ENCODE data around the gene SH3GL3.

The SH3GL3 gene

GRCh38 chr15:83462026-83462425 is 14.9 kb downstream of the SH3GL3 start:
- no peak for DNase-seq (ENCODE audit: low read depth)

DNA sequence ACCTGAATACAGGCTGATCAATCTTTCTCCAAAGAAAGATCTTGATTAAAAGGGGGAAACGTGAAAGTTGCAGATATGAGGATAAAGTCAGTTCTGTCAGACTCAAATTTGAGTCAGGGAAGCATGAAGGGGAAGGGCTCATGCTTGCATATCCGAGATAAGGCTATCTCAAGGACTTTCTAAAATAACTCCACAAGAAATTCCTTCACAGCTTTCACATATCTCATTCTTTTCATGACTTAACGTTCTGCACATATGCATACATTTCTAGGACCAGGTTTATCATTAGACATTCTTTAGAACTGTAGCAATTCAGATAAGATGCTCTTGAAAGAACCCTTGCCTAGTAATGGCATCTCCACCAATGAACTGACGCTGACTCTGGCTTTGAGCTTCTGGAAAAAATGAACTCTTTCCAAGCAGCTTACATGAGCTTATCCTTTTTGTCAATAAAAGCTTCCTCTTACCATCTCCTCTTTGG is 15.9 kb downstream of the SH3GL3 start:
- peak; percentile 78 for DNase-seq (ENCODE audit: low read depth)

GRCh38 chr15:83470887-83471286 is 23.7 kb downstream of the SH3GL3 start:
- no peak for DNase-seq (ENCODE audit: low read depth)

DNA sequence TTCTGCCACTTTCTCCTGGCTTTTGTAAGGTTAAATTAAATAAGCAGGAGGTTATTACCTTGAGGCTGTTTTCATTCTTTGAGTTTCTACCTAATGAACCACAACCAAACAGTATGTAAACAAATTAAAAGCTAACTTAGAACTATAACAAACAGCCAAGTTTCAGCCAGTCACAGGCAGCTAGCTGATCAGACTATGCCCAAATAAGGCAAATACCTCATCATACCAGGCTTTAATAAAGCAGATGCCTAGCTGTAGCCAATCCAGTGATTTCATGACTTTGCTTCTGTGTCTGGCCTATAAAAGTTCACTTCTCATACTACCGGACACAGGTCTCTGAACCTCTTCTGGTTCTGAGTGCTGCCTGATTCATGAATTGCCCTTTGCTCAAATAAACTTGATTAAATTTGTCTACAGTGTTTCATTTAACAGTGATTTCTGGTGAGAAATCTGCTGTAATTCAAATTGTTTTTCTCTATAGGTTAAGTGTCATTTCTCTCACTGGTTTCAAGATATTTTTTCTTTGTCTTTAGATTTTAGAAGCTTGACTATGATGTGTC is 24.2 kb downstream of the SH3GL3 start:
- DNase-seq (ENCODE audit: low read depth), result no peak

GRCh38 chr15:83472151-83472550 is 25.0 kb downstream of the SH3GL3 start:
- no peak for DNase-seq (ENCODE audit: low read depth)

GRCh38 chr15:83472797-83473196 is 25.7 kb downstream of the SH3GL3 start:
- DNase-seq (ENCODE audit: low read depth), result no peak

DNA sequence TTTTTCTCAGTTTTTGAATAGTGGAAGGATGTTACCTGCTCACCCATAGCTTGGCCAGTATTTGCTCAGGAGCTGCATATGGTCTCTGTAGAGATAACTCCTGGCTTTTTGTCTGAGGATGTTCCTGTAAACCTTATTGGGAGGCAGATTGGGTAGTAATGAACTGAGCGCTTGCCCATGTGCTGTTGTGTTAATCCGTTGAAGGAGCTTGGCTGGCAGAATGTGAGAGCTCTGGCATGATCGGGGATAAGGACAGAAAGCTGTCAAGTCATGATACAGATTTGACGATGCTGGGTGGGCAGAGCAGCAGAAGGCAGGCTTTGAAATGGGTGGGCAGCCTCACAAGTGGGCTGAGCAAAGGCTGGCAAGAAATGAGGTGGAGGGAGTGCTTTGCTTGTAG is 27.4 kb downstream of the SH3GL3 start:
- DNase-seq (ENCODE audit: low read depth), result no peak

GRCh38 chr15:83475551-83475950 is 28.4 kb downstream of the SH3GL3 start:
- DNase-seq (ENCODE audit: low read depth), result no peak

- DNase-seq (ENCODE audit: low read depth), result no peak
These were observed 28.9 kb downstream of the SH3GL3 start for GRCh38 chr15:83476066-83476465.

- no peak for DNase-seq (ENCODE audit: low read depth)
These were observed 29.6 kb downstream of the SH3GL3 start for GRCh38 chr15:83476708-83477107.

DNA sequence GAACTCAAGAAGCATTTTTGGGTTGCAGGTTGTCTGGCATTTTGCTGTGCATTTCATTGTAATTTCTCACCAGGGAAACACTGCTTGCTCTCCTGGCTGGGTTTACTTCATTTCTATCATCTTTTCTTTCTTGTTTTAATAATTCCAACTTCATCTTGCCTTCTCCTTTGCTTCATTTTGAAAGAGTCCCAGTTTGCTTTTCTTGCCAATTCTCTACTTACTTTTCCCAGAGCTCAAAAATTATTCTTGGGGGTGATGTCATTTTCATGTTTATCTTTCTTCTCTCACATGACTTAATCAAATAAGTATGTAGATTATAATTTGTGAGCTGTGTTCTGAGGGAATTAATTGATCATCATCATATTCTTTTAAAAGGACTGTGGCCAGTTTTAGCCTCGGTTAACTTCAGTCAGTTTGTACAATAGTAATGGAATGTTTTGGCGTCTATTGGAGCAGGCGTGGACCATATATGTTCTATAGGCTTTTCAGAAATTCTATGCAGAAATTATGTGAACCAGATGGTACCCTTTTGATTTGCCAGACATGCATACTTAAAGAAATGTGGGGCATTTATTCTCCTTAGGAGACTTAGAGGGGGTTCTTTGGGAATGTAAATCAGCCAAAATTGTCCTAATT is 30.1 kb downstream of the SH3GL3 start:
- no peak for DNase-seq (ENCODE audit: low read depth)

GRCh38 chr15:83477808-83478537 is 30.8 kb downstream of the SH3GL3 start:
- DNase-seq (ENCODE audit: low read depth), result no peak

- DNase-seq (ENCODE audit: low read depth), result no peak
These were observed 36.5 kb downstream of the SH3GL3 start for GRCh38 chr15:83483612-83484011.

- no peak for DNase-seq (ENCODE audit: low read depth)
These were observed 37.5 kb downstream of the SH3GL3 start for GRCh38 chr15:83484636-83485035.

- DNase-seq (ENCODE audit: low read depth), result no peak
These were observed 39.2 kb downstream of the SH3GL3 start for GRCh38 chr15:83486363-83486762.

- no peak for DNase-seq (ENCODE audit: low read depth)
These were observed 40.4 kb downstream of the SH3GL3 start for GRCh38 chr15:83487519-83487918.

- no peak for DNase-seq (ENCODE audit: low read depth)
These were observed 42.5 kb downstream of the SH3GL3 start for GRCh38 chr15:83489690-83490089.

DNA sequence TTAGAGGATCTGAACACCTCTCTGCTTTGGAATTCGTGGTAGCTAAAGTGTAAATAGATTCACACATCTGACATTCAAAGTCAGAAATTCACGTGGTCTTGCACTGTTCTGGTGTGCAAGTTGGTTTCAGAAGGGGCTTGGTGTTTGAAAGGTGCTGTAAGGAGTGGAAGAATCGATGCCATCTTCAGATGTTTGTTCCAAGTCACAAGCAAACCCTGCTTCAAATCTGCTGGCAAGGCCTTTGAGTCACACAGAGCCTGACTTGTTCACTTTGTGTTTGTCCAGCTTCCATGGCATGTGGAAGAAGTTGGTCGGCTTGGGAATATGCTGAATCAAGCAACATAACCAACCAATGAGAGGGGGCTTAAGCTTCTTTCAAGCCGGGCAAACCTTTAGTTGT is 44.3 kb downstream of the SH3GL3 start:
- DNase-seq (ENCODE audit: low read depth), result no peak

DNA sequence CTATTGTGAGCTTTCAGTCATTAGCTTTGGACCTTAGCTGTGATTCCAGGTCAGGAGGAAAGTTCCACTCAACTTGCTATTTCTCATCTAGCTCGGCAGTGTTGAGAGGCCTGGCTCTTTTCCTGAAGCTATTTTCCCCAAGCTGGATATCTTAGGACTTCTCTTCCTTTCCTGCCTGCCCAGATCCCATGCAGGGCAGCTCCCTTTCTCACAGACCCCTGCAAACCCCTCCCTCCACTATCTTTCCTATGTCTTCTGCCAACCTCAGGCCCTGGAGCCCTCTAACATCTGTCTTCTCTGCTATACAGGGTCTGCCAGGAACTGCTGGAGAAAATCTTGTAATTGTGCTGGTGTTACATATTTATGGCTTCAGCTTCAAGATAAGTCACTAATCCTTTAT is 49.6 kb downstream of the SH3GL3 start:
- no peak for DNase-seq (ENCODE audit: low read depth)

DNA sequence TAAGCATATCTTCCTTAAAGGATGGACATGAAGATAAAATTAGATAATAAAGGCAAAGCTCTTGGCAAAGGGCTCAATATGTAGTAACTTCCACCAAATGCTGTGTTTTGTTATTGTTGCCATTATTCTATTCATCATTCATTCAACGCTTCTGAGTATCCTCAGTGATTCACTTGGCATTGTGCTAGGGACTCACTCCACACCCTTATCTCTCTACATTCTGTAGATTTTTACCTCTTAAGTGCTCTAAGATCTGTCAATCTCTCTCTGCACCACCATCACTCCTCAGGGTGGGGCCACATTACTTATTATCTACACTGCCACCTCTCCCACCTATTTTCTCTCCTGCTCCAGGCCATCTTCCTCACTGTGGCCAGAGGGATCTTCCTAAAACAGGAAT is 51.2 kb downstream of the SH3GL3 start:
- no peak for DNase-seq (ENCODE audit: low read depth)

DNA sequence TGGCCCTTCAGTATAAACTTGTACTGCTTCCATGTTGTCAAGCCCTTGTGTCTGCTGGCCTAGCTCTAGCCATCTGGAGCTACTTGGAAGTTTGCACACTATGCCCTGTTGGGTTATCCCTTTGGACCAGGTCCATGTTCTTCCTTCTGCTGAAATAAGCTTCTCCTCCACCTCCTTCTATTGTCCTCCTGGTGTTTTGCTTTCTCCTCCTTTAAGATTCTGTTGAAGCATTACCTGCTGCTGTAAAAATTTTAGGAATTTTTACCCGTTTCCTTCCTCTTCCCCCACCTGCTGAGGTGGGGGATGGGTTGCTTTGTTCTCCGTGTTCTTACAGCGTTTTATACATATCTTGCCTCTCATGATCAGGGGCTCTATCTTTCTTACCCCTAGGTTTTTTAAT is 51.7 kb downstream of the SH3GL3 start:
- no peak for DNase-seq (ENCODE audit: low read depth)

- no peak for DNase-seq (ENCODE audit: low read depth)
These were observed 52.3 kb downstream of the SH3GL3 start for GRCh38 chr15:83499476-83499875.

GRCh38 chr15:83503595-83504364 is 56.6 kb downstream of the SH3GL3 start:
- DNase-seq (ENCODE audit: low read depth), result peak; percentile 21
